Erythroblast (primary cell): Measurements from ENCODE around the gene ZNF682.

Experiments used
- GATA1 ChIP-seq: IDR thresholded peaks from 2 replicates; pipeline ENCODE4 v1.6.1; 2011; ENCODE audit warnings: low read depth, mild to moderate bottlenecking, control low read depth, low read length, moderate library complexity
- POLR2A ChIP-seq: IDR thresholded peaks from 2 replicates; pipeline ENCODE4 v1.6.1; 2011; ENCODE audit warnings: mild to moderate bottlenecking, low read length

DNA sequence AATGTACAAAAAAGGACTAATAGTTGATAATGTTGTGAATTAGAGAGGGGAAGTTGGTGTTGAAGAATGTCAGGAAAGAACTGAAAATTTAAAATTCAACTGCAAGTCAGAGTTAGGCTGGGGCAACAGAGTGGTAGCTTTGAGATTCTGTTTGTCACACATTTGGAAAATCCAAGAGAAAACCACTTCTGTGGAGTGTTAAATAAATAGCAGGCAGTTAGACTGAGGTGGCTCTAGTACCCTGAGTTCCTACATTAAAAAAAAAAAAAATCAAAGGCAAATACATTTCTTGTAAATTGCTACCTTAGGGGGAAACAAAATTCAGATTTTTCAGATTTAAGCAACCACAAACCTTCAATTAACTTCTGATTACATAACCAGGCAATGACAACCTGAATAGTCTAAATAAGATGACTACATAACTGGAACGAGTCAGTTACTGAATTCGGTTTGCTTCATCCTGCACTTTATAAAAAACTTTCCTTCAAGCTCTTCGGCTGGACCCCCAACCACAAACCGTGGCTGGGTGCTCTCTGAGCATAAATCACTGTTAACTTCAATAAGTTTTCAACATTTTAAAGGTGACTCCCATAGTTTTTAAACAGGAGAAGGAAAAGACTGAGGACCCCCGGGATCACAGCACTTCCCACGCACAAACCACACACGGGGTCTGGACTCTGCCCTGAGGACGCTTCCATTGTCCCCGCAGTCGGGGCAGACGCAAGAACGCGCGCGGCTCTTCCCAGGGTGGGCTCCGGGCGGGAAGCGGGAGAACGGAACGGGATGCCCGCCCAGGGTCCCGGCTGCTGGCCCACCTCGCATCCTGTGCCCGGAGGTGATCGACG, 725 bp downstream of the ZNF682 start:
- TF ChIP-seq POLR2A (no peak), GATA1 (no peak)
